ENCODE data around the gene PXDN.

DNA sequence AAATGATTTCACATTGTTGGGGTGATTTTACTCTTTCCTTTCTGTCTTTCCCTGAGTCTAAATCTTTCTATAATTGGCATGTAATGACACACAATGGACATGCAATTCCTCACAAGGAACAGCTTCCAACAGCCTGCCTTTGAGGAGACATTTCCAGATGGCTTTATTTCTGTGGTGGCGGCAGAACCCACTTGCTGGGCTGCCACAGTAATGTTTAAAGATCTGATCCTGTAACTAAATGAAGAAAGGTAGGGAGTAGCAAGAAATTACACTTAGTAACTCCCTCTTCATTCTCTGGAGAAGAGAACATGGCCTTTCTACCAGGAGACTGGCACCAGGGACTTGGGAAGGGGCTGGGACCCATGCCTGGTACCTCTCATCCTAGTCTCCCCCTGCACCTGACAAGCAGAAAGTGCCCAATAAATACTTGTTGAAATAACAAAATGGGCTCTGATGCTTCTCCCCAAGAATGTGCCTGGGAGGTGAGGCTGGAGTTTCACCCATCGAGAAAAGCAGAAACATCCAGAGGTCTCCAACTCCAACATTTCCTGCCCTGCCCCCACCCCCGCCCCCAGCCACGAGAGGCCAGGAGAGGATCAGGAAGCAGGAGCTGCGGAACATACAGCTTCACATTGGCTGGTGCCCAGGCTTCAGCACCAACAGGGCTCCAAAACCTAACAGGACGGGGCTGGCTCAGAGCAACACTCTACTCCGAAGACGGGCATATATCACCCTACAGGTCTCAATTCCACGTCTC lies 92.1 kb downstream of the PXDN start:
- no peak for TF ChIP-seq ZNF347 (CRISPR knock-in tag; IDR thresholded peaks at IDR 0.05; ENCODE audit: low read depth)
- TF ChIP-seq ATF1 (CRISPR knock-in tag; IDR thresholded peaks at IDR 0.05), result no peak
- no peak for TF ChIP-seq ATF1 (tag; IDR thresholded peaks at IDR 0.05)
- no peak for TF ChIP-seq KLF10 (CRISPR knock-in tag; IDR thresholded peaks at IDR 0.05)
- TF ChIP-seq, protein P1, sequence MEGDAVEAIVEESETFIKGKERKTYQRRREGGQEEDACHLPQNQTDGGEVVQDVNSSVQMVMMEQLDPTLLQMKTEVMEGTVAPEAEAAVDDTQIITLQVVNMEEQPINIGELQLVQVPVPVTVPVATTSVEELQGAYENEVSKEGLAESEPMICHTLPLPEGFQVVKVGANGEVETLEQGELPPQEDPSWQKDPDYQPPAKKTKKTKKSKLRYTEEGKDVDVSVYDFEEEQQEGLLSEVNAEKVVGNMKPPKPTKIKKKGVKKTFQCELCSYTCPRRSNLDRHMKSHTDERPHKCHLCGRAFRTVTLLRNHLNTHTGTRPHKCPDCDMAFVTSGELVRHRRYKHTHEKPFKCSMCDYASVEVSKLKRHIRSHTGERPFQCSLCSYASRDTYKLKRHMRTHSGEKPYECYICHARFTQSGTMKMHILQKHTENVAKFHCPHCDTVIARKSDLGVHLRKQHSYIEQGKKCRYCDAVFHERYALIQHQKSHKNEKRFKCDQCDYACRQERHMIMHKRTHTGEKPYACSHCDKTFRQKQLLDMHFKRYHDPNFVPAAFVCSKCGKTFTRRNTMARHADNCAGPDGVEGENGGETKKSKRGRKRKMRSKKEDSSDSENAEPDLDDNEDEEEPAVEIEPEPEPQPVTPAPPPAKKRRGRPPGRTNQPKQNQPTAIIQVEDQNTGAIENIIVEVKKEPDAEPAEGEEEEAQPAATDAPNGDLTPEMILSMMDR (IDR thresholded peaks at IDR 0.05 in 2 of 3, conservative IDR thresholded peaks at IDR 0.05 in 1 of 3; ENCODE audit: insufficient read depth in 2 of 3, low read depth in 1 of 3, low read length in 3 of 3), result no peak
- TF ChIP-seq, protein P2, sequence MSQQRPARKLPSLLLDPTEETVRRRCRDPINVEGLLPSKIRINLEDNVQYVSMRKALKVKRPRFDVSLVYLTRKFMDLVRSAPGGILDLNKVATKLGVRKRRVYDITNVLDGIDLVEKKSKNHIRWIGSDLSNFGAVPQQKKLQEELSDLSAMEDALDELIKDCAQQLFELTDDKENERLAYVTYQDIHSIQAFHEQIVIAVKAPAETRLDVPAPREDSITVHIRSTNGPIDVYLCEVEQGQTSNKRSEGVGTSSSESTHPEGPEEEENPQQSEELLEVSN (IDR thresholded peaks at IDR 0.05; ENCODE audit: borderline replicate concordance in 1 of 2, extremely low read depth in 1 of 2, insufficient read depth in 1 of 2, insufficient read length in 1 of 2, low read depth in 1 of 2, low read length in 1 of 2, poor library complexity in 1 of 2, severe bottlenecking in 1 of 2), result no peak
- TF ChIP-seq TCF7L2 (IDR thresholded peaks at IDR 0.05; ENCODE audit: low read depth, low read length), result no peak
- no peak for TF ChIP-seq JUN (IDR thresholded peaks at IDR 0.05; ENCODE audit: borderline replicate concordance, low read depth, low read length)
- TF ChIP-seq JUN (CRISPR knock-in tag; IDR thresholded peaks at IDR 0.05; ENCODE audit: borderline replicate concordance), result no peak
- no peak for TF ChIP-seq POLR2A (conservative IDR thresholded peaks at IDR 0.05)
- no peak for TF ChIP-seq POLR2AphosphoS5 (IDR thresholded peaks at IDR 0.05; ENCODE audit: control insufficient read depth, insufficient read depth, low read depth, low read length)
- no peak for TF ChIP-seq MAX (CRISPR knock-in tag; IDR thresholded peaks at IDR 0.05)
- TF ChIP-seq HNRNPK (IDR thresholded peaks at IDR 0.05; ENCODE audit: low read depth, low read length, poor library complexity, severe bottlenecking), result no peak
- no peak for TF ChIP-seq POLR2AphosphoS2 (IDR thresholded peaks at IDR 0.05; ENCODE audit: low read length)
- no peak for TF ChIP-seq KAT7 (CRISPR knock-in tag; IDR thresholded peaks at IDR 0.05; ENCODE audit: borderline replicate concordance)
- no peak for TF ChIP-seq ZZZ3 (IDR thresholded peaks at IDR 0.05)

Measured in K562 (cell line).